Activated CD8-positive, alpha-beta memory T cell treated with anti-CD3 and anti-CD28 coated beads, Interleukin-2, amount 50 U/mL, for 24 hours (primary cell): ENCODE data around the gene NXT1.

Experiments
- DNase-seq: peaks from one replicate; pipeline ENCODE4 v3.0.0-alpha.2; 2020; ENCODE audit errors: extremely low read depth

The NXT1 gene

DNA sequence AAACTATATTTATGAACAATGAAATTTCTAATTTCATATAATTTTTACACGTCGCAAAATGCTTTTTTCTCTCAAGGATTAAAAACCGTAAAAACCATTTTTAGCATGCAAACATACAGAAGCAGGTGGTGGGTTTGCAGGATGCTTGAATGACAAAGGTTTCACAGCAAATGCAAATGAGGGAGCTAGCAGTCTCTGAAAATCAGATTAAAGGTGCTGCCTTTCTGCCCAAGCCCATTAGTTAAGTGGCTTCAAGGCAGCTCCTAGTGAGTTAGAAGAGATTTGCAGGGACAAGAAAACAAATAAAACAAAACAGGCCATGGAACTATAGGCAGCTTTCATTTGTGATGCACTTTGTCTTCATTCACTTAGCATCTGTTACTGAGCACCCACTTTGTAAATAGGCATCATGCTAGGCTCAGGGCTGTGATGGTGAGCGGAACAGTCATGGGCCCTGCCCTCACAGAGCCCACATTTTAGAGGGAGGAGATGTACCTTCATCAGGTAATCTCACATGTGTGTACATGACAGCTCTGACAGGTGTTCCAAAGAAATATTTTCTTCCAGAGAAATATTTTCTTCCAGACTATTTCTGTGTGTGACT lies 41.2 kb downstream of the NXT1 start:
- no peak for DNase-seq

DNA sequence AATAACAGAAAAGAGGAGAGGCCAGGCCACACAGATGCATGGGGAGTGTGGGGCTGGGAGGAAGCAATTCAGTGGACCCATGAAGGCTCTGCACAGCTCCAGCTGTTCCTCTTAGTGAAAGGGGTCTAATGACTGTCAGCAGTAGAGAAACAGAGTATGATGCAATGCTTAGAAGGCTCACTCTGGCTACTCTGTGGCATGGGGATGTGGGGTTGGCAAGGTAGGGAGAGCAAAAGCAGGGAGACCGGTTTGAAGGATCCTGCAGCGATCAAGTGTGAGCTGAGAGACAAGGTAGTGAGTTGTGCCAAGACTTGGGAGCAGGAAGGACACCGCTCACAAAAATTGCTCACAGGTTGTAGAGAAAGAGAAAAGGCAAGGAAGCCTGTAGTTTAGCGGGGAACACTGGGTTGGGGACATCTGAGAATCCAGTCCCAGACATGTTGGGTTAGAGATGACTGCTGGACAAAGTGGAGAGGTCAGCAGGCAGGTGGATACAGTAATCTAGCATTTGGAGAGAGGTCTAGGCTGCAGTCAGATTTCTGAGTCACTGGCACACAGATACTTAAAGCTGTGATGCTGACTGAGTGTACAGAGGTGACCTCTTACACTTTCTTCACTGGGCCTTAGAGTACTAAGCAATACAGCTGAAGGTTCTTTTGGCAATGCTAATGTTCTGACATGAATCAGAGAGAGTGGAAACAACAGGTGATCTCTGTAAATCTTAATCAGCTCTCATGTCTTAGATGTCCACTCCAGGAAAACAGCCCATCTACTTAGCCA lies 43.6 kb downstream of the NXT1 start:
- no peak for DNase-seq

DNA sequence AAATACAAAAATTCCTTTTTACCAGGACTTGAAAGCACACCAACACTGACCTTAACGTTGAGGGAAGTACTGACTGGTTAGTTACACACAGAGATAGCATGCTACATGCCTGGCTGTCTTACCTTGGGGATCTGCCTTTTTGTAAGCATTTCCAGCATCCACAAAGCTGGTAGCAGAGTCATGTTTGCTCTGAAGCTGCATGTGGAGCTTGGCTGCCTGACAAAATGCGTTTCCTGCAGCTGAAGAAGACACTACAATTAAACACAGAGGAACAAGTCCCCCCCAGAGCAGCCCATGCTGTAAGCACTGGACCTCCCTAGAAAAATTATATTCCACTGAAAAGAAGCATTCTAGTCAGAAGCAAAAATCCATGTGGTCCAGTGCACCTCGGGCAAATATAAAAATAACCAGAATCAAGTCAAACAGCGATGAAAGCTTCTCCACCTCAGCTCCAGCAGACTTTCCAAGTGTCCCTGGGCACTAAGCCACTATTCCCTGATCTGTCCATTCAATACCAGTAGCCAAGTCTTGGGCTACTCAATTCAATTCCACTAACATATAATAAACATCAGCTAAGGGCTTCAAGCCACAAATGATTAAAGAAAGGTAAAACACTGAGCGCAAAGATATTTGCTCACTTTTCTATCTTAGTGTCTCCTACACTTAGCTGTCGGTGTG lies 46.5 kb downstream of the NXT1 start:
- no peak for DNase-seq

DNA sequence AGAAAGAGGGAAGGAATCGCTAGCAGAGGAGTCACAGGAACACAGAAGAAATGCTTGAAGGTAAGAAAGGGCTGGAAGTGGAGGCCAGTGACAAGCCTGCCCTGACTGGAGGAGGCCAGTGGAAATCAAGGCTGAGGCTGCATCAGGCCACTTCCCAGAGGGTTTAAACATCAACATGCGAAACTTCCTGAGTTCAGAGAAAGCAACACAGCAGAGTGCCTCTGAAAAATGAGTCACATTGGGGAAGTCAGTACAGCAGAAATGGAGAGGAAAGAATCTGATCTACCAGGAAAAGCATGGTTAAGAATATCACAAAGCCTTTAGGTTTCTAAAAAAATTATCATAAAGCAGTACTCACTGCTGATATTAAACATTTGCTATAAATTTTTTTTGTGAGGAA lies 47.4 kb downstream of the NXT1 start:
- no peak for DNase-seq

DNA sequence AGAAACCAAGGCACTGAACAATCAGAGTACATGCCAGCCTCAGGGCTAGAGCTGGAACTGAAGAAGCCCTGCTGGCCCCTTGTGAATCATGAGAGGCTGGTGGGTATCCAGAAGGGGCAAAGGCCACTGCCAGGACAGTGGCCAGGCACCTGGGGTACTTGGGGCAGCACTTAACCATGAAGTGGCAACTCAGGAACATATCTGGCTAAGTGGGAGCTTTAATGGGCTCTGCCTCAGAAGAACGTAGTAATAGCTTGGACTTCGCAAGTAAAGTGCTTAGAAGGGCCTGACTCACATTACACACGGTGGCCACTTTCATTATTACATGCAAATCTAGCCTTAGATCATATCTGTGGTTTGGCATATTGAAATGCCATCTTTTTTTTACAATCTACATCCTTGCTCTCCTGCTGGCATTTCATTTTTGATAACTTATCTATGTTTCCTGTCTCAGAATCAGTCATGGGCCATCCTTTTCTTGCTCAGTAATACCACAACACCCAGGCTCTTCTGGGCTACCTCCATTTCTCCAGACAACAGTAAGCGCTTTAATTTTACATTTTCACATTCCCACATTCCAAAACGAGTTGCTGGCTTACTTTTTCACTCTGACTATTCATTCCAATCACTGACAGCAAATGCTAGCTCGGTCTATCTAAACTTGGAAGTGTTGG lies 49.1 kb downstream of the NXT1 start:
- DNase-seq: no peak

DNA sequence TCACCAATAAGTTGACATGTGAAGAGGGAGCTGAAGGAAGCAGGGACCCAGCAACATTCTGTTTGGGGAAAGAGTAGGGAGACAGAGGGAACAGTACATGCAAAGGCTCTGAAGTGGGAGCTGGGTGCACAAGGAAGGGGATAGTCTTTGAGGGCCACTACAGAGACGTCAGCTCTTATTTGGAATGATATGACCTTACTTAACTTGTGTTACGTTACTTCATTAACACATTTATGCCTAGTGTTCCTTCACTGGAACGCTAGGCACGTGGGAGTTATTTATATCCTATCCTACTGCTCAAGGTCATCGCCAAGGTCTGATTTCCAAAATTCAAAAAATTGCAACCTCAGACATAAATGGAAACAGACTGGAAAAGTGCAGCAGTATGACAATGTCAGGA lies 50.5 kb downstream of the NXT1 start:
- no peak for DNase-seq

DNA sequence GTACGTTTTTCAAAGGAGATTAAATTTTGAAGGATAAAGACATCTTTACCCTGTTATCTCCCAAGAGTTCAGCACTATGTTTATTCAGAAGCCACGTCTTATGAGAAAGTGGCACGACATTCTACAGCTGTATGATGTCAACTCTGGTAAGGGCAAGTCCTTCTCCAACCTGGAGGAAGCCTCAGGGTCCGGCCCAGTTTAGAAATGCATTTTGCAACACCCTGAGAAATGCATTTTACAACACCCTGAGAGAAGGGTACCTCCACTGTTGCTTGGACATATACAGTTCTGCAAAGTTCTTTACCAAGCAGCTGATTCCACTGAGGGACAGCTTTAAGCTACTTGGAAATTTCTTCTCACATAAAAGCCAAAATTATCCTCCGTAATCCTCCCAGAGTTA lies 53.2 kb downstream of the NXT1 start:
- no peak for DNase-seq

DNA sequence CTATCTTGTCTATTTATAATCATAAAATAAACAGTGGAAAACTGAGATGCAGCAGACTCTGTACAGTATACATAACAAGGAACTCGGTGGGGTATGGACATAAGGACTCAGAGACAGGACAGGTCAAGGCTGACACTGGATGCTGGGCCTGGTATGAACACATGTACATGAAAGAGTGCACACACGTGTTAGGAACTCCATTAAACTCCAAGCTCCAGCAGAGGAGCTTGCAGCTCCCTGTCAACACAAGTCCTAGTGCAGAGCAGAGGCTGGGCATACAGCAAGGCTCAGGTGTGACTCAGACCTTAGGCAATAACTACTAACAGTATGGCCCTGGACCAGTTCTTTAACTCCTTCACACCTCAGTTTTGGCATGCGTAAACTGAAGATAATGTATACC lies 53.6 kb downstream of the NXT1 start:
- no peak for DNase-seq
